GM18861 (cell line): Measurements from ENCODE around the gene DDOST.

Experiments used
- ATAC-seq: cut with Tn5 transposase; IDR thresholded peaks from one replicate; pipeline ENCODE4 v1.9.1; 2021; ENCODE audit not compliant: unreplicated experiment

DDOST gene

GRCh38 chr1:20663365-20663764, 2.2 kb upstream of the DDOST start:
- no peak for ATAC-seq

DNA sequence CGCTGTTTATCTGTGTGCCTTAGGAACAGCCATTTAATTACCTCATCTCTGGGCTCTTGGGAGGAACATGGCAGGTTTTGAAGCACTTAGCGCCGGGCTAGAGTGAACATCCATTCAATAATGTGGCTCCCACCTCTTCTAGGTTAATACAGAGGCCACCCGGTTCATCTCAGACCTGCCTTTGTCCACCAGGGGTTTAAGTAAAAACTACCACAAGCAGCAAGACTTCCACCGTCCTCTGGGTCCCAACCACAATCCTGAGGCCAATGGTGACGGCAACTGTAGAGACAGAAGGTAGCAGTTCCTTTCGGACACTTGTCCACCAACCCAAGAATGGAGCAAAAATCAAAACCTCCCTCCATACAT, 924 bp upstream of the DDOST start:
- ATAC-seq = no peak

GRCh38 chr1:20660847-20661206, 342 bp downstream of the DDOST start:
- no peak for ATAC-seq

GRCh38 chr1:20660363-20660762, 806 bp downstream of the DDOST start:
- ATAC-seq = no peak

DNA sequence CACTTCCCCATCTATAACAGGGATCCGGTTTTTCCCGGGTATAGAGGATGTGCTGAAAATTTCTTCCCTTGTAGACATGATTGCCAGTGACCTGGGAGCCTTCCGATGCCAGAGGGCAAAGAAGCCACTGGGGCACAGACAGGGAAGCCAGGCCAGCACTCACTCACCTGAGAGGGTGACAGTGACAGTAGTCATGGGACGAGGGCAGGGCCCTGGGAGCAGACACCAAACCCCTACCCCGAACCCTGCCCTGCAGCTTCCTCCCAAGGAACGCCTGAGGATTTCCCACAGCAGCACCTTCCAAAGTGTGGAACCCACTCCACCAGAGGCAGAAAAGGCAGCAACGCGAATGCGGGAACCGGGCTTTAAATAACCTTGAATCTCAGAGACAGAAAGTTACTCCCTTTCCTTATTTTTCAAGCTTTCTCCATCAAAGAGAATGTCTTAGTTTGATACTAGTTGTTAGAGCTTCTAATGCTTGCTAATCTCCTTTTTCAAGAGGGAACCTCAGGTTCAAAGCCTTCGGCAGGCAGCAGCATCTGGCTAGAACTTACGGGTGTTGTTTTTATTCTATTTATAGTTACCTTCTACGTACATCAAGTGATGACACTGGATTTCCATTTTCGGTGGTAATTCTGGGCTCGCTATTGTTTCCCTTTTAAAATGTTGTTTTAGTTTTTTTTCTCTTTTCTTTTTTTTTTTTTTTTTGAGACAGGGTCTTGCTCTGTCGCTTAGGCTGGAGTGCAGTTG, 2.8 kb downstream of the DDOST start:
- no peak for ATAC-seq

- ATAC-seq = no peak
These were observed 4.1 kb downstream of the DDOST start for GRCh38 chr1:20657024-20657423.

- no peak for ATAC-seq
These were observed 7.0 kb downstream of the DDOST start for GRCh38 chr1:20654104-20654690.

DNA sequence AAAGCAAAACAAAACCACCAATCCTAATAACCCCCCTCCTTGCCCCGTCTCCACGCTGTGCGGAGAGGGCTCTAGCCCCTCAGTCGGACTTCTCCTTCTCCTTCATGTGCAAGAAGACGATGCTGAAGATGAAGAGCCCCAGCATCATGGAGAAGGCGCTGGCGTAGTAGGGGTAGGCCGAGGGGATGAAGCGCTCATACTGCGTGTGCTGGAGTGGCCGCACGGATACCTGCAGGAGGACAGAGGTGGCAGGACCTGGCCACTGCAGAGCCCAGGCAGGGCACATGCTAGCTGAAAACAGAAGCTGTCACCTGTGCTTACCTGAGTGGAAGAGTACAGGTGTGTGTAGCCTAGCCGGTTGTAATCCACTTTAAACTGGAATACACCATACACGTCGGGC, 8.9 kb downstream of the DDOST start:
- ATAC-seq = no peak

DNA sequence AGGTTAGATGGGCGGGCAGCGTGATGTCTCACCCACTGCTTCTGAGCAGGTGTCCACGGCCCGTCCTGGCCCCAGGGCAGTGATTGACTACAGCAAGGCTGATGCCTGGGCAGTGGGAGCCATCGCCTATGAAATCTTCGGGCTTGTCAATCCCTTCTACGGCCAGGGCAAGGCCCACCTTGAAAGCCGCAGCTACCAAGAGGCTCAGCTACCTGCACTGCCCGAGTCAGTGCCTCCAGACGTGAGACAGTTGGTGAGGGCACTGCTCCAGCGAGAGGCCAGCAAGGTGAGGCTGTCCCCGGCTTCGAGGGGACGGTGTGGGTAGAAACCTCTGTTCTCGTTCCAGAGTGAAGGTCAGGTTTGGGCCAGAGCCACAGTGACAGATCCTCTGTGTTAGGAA, 12.2 kb downstream of the DDOST start:
- no peak for ATAC-seq

DNA sequence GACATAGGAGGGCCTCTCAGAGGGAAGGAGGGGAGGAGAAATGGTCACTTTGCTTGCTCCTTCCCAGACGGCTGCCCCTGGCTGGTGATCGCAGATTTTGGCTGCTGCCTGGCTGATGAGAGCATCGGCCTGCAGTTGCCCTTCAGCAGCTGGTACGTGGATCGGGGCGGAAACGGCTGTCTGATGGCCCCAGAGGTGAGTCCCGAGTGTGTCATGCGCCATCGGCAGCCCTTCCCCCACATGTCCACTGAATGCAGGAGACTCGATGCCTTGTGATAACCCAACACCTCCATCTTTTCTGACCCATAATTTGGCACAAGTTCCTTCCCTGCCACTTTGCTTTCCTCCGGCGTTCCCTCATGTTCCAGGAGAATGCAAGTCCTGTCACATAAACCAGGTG, 12.7 kb downstream of the DDOST start:
- no peak for ATAC-seq

GRCh38 chr1:20645414-20645813, 15.8 kb downstream of the DDOST start:
- no peak for ATAC-seq

DNA sequence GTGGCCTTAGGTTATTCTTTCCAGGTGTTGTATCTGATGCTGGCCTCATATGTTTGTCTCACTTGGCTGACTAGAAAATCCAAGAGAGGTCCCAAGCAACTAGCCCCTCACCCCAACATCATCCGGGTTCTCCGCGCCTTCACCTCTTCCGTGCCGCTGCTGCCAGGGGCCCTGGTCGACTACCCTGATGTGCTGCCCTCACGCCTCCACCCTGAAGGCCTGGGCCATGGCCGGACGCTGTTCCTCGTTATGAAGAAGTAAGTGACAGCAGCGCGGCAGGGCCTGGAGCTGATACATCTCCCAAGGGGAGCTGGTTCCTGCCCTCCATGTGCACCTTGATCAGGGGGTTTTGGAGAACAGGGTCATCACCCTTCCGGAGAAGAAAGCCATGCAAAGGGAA, 16.8 kb downstream of the DDOST start:
- ATAC-seq = no peak

DNA sequence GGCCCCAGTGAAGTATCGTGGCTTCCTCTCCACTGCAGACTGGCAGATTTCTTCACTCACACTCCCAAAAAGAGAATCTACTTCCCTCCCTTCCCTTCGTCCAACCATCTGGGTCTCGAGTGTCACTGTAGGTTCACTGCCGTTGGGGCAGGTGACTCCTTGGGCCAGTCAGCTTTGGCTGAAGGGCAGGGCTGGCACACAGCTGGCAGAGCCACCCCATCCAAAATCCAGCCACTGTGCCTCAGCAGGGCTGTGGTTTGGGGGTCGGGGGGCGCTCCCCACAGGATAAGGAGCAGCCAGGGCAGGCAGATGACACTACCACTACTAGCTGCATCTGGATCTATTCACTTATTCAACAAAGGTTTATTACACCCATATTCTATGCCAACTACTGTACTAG, 18.1 kb downstream of the DDOST start:
- no peak for ATAC-seq

GRCh38 chr1:20641975-20642374, 19.2 kb downstream of the DDOST start:
- no peak for ATAC-seq

GRCh38 chr1:20640183-20640597, 21.0 kb downstream of the DDOST start:
- ATAC-seq = no peak

- ATAC-seq = no peak
These were observed 24.3 kb downstream of the DDOST start for GRCh38 chr1:20636785-20637347.

GRCh38 chr1:20634594-20635084, 26.5 kb downstream of the DDOST start:
- ATAC-seq = no peak

DNA sequence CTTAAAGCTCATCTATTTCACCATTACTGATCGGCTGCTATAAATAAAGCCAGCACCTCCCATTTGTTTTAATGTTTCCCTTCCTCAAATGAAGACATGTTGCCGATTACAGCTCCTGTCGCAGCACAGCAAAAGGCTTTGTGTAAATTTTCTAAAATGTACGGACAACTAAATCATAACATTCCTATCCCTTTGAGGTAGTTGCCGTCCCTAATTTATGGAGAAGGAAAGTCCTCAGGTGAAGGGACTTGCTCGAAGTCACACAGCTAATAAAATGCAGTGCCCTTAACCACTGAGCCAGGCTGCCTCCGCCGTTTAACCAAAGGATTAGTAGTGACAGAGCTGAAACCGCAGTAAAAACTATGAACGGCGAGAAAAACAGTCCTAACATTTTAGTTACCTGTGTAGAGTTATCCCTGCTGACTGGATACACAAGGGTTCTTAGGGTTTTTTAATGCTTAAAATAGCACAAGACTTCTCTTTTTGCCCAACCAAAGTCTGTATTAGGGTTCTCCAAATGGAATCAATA, 27.0 kb downstream of the DDOST start:
- no peak for ATAC-seq

DNA sequence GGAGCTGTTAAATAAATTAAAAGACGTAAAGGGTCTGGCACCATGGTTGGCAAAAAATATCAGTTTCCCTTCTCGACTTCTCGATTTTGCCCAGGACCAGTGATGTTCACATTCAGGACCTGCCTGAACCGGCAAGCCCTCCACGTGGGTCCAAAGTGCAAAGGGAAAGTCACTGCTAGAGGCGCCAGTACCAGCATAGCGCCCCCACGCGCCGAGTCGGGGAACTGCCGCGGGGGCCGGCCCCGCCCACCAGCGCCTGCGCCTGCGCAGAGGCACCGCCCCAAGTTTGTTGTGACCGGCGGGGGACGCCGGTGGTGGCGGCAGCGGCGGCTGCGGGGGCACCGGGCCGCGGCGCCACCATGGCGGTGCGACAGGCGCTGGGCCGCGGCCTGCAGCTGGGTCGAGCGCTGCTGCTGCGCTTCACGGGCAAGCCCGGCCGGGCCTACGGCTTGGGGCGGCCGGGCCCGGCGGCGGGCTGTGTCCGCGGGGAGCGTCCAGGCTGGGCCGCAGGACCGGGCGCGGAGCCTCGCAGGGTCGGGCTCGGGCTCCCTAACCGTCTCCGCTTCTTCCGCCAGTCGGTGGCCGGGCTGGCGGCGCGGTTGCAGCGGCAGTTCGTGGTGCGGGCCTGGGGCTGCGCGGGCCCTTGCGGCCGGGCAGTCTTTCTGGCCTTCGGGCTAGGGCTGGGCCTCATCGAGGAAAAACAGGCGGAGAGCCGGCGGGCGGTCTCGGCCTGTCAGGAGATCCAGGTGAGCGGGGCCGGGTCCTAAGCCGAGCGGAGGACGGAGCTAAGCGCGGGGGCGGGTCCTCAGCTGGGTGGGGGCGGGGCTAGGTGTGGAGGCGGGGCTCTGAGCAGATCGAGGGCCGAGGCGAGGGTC, 27.7 kb downstream of the DDOST start, which contains the start of gene PINK1:
Gene PINK1, plus strand, starts transcription at position 269 of the 875 bp plus-strand sequence. Its CDS starts 91 bp downstream, at position 360.
- ATAC-seq = peak; percentile 44

DNA sequence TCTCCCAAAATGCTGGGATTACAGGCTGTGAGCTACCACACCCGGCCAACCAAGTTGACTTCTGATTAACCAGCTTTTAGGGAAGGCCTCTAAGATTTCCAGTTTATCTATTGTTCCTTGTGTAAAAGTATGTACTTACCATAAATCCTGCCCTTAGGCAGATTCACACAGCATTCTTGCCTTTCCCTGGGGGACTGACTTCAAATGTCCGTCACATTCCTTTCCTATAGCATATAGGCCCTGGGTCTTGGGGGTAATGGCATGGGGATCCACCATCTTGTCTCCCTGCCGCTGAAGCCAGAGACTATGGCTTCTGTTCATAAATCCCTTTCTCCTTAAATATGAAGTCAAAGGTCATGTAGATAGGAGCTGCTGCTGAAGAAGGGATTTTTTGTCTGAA, 28.8 kb downstream of the DDOST start:
- no peak for ATAC-seq

- ATAC-seq = no peak
These were observed 30.4 kb downstream of the DDOST start for GRCh38 chr1:20630729-20631128.
